Activated gamma-delta T cell treated with Interleukin-2 at 50 U/mL for 16 hours (primary cell): Measurements from ENCODE around the gene RPL6.

Experiments used
- DNase-seq: peaks from one replicate; pipeline ENCODE4 v3.0.0-alpha.2; 2020

RPL6 gene

GRCh38 chr12:112375105-112375504, 34.3 kb downstream of the RPL6 start:
- DNase-seq = no peak

- no peak for DNase-seq
These were observed 35.2 kb downstream of the RPL6 start for GRCh38 chr12:112374166-112374740.

GRCh38 chr12:112370868-112371510, 38.4 kb downstream of the RPL6 start:
- DNase-seq = no peak

- DNase-seq = no peak
These were observed 39.2 kb downstream of the RPL6 start for GRCh38 chr12:112370199-112370598.

GRCh38 chr12:112368856-112369255, 40.5 kb downstream of the RPL6 start:
- DNase-seq = no peak

GRCh38 chr12:112367965-112368364, 41.4 kb downstream of the RPL6 start:
- no peak for DNase-seq

GRCh38 chr12:112362310-112362709, 47.1 kb downstream of the RPL6 start:
- no peak for DNase-seq

- DNase-seq = no peak
These were observed 48.1 kb downstream of the RPL6 start for GRCh38 chr12:112361271-112361670.

- DNase-seq = no peak
These were observed 50.1 kb downstream of the RPL6 start for GRCh38 chr12:112359290-112359689.

GRCh38 chr12:112357214-112357613, 52.2 kb downstream of the RPL6 start:
- no peak for DNase-seq
